ENCODE measurements around the gene ARG2. TPM values are rescaled to one million over a fixed set of nuclear protein-coding genes. Genes with fewer than 3 reads are reported as not detected.

Gene ARG2
- total RNA-seq, 1 experiment from 2014 or later: 7.0 TPM

DNA sequence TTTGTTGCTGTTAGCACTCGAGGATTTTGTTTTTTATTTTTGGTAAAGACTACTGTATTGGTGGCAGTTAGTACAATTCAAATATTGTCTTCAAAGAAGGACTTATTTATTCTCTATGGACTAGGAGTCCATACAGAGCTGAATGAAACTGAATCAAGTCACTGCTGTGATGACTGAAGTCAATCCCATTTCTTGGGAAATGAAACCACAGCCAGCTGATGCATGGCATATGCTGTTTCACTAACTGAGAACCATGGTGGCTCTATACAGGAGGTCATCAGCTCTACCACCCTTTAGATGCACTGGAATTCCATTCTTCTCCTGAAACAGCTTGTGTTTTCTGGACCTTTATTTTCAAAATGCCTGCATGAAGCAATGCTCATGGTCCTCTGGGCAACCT lies 32.5 kb downstream of the ARG2 start:
- H3K4me3 ChIP-seq (replicated peaks in 1 of 2; ENCODE audit: low read depth in 1 of 2, low read length in 2 of 2): no peak overlapping the region
- no peaks in the 10 kb centered on the region for H3K4me1 ChIP-seq (ENCODE audit: control insufficient read depth in 1 of 2, insufficient read depth in 2 of 2, low read length in 2 of 2)
- CTCF ChIA-PET: no interaction called here
- ATAC-seq (no peak), DNase-seq (ENCODE audit: low read depth, low spot score) (no peak)
- no peaks in the 10 kb centered on the region for H3K9me2 ChIP-seq (ENCODE audit: insufficient read depth)
- H3K27me3 ChIP-seq (ENCODE audit: insufficient read depth, low read length): no peaks in the 10 kb centered on the region
- intact Hi-C loops (cut with micrococcal nuclease): no loop called here
- no peak overlapping the region for H2AFZ ChIP-seq (ENCODE audit: low read depth, low read length, poor library complexity, severe bottlenecking)
- RAD21 ChIA-PET (ENCODE audit: low non-redundant PET in 1 of 2, low total read pairs in 2 of 2, uncharacterized antibody in 2 of 2, unreplicated experiment in 2 of 2): no interaction called here
- peaks cover 20 to 36% of the 10 kb centered on the region in 2 experiments; a peak in 3 of 4 replicates for H3K36me3 ChIP-seq (ENCODE audit: control insufficient read depth in 1 of 2, insufficient read depth in 2 of 2, low read length in 2 of 2)
- TF ChIP-seq EZH2 (IDR thresholded peaks at IDR 0.05) (no peak), ZFX (IDR thresholded peaks at IDR 0.05) (no peak), YY1 (IDR thresholded peaks at IDR 0.05; ENCODE audit: extremely low read depth, insufficient replicate concordance, low read depth, low read length) (no peak), POLR2A (IDR thresholded peaks at IDR 0.05; ENCODE audit: borderline replicate concordance, extremely low read depth, insufficient read depth, insufficient read length) (no peak), SIN3A (IDR thresholded peaks at IDR 0.05; ENCODE audit: low read depth) (no peak), EGR1 (IDR thresholded peaks at IDR 0.05; ENCODE audit: low read depth) (no peak), CBX3 (IDR thresholded peaks at IDR 0.05; ENCODE audit: low read depth) (no peak), ZNF274 (IDR thresholded peaks at IDR 0.05; ENCODE audit: low read depth, low read length) (no peak), REST (IDR thresholded peaks at IDR 0.05; ENCODE audit: low read depth) (no peak), ELF1 (IDR thresholded peaks at IDR 0.05; ENCODE audit: borderline replicate concordance, low read depth) (no peak)
- H4K20me1 ChIP-seq (ENCODE audit: insufficient read depth): no peaks in the 10 kb centered on the region
- H3K9ac ChIP-seq (ENCODE audit: low read length): no peak overlapping the region
- H3K4me2 ChIP-seq (ENCODE audit: low read length): no peak overlapping the region
- no peaks in the 10 kb centered on the region for H3K79me2 ChIP-seq (ENCODE audit: insufficient read depth, low read length)
- H3K9me3 ChIP-seq (ENCODE audit: control insufficient read depth in 1 of 2, insufficient read depth in 1 of 2, low read depth in 1 of 2, low read length in 2 of 2): no peaks in the 10 kb centered on the region
- POLR2A ChIA-PET: no interaction called here
- BruUV-seq (replicated peaks): no TSS peak
- H3K27ac ChIP-seq (ENCODE audit: low read depth, low read length): no peak overlapping the region
